Measurements from ENCODE around the gene FAM13B.
"Not testable (repeated sequence)": the region's sequence is repeated elsewhere in the genome, so short reads cannot be mapped to it uniquely, and the experiment has no call there.

The FAM13B gene

GRCh38 chr5:138033907-138034306 is 1.0 kb upstream of the FAM13B start:
- no peak for DNase-seq

GRCh38 chr5:138033386-138033808 is 518 bp upstream of the FAM13B start:
- no peak for DNase-seq

- DNase-seq, result peak; percentile 53
Observed at GRCh38 chr5:138032028-138032571, 779 bp downstream of the FAM13B start.

GRCh38 chr5:138029944-138030343 is 2.9 kb downstream of the FAM13B start:
- DNase-seq, result no peak

GRCh38 chr5:138029501-138029900 is 3.4 kb downstream of the FAM13B start:
- DNase-seq, result no peak

GRCh38 chr5:138028971-138029365 is 3.9 kb downstream of the FAM13B start:
- no peak for DNase-seq

- not testable (repeated sequence) for DNase-seq
Observed at GRCh38 chr5:138028262-138028970, 4.5 kb downstream of the FAM13B start.

- DNase-seq, result not testable (repeated sequence)
Observed at GRCh38 chr5:138026793-138027192, 6.1 kb downstream of the FAM13B start.

GRCh38 chr5:138025285-138025684 is 7.6 kb downstream of the FAM13B start:
- no peak for DNase-seq

- DNase-seq, result no peak
Observed at GRCh38 chr5:138024117-138024516, 8.8 kb downstream of the FAM13B start.

GRCh38 chr5:138022912-138023311 is 10.0 kb downstream of the FAM13B start:
- DNase-seq, result no peak

- no peak for DNase-seq
Observed at GRCh38 chr5:138021771-138022170, 11.1 kb downstream of the FAM13B start.

- DNase-seq, result no peak
Observed at GRCh38 chr5:138018849-138019248, 14.0 kb downstream of the FAM13B start.

GRCh38 chr5:138015916-138016315 is 17.0 kb downstream of the FAM13B start:
- no peak for DNase-seq

- DNase-seq, result no peak
Observed at GRCh38 chr5:138011991-138012390, 20.9 kb downstream of the FAM13B start.

GRCh38 chr5:138000102-138000723 is 32.7 kb downstream of the FAM13B start:
- DNase-seq, result no peak

GRCh38 chr5:137997726-137998213 is 35.1 kb downstream of the FAM13B start:
- DNase-seq, result no peak

GRCh38 chr5:137995749-137996128 is 37.1 kb downstream of the FAM13B start:
- DNase-seq, result no peak

GRCh38 chr5:137995077-137995748 is 37.7 kb downstream of the FAM13B start:
- no peak for DNase-seq

- DNase-seq, result no peak
Observed at GRCh38 chr5:137994556-137994955, 38.3 kb downstream of the FAM13B start.

GRCh38 chr5:137989419-137989818 is 43.5 kb downstream of the FAM13B start:
- no peak for DNase-seq

GRCh38 chr5:137975208-137975607 is 57.7 kb downstream of the FAM13B start:
- DNase-seq, result no peak

GRCh38 chr5:137970384-137970783 is 62.5 kb downstream of the FAM13B start:
- DNase-seq, result not testable (repeated sequence)

GRCh38 chr5:137960819-137961218 is 72.1 kb downstream of the FAM13B start:
- DNase-seq, result no peak
